RWPE2 (cell line): ENCODE results near the gene CNTNAP2.

ENCODE experiments used
- ATAC-seq: fragments of 200-7000 bp; cut with Tn5 transposase; 3 replicates; pipeline ENCODE4 v1.9.1; 2021; ENCODE audit warnings: low read depth
- DNase-seq: peaks from one replicate; pipeline ENCODE4 v3.0.0-alpha.2; 2020; ENCODE audit warnings: low spot score
- H3K27ac ChIP-seq: fragments of 450-650 bp; 2 replicates; pipeline ENCODE4 v1.5.1; 2017; ENCODE audit warnings: mild to moderate bottlenecking; ENCODE audit not compliant: poor library complexity, severe bottlenecking
- H3K27me3 ChIP-seq: fragments of 250-450 bp; sonication (Bioruptor Pico); 2 replicates; pipeline ENCODE4 v1.5.1; 2021; ENCODE audit warnings: mild to moderate bottlenecking, moderate library complexity; ENCODE audit not compliant: insufficient read depth, poor library complexity, severe bottlenecking
- H3K36me3 ChIP-seq: fragments of 250-450 bp; sonication (Bioruptor Pico); 2 replicates; pipeline ENCODE4 v1.5.1; 2020; ENCODE audit warnings: low read depth, mild to moderate bottlenecking, moderate library complexity
- H3K4me1 ChIP-seq: fragments of 250-450 bp; sonication (Bioruptor Pico); 2 replicates; pipeline ENCODE4 v1.5.1; 2021; ENCODE audit warnings: mild to moderate bottlenecking, moderate library complexity; ENCODE audit not compliant: insufficient read depth, poor library complexity, severe bottlenecking
- H3K4me3 ChIP-seq: fragments of 250-450 bp; sonication (Bioruptor Pico); 2 replicates; pipeline ENCODE4 v1.5.1; 2021; ENCODE audit warnings: mild to moderate bottlenecking, moderate library complexity; ENCODE audit not compliant: severe bottlenecking
- H3K9me3 ChIP-seq: fragments of 250-450 bp; sonication (Bioruptor Pico); 2 replicates; pipeline ENCODE4 v1.5.1; 2021; ENCODE audit warnings: mild to moderate bottlenecking, moderate library complexity; ENCODE audit not compliant: severe bottlenecking
- CTCF ChIP-seq: fragments of 450-650 bp; IDR thresholded peaks from one replicate; pipeline ENCODE4 v1.5.1; 2017; ENCODE audit warnings: mild to moderate bottlenecking, moderate library complexity; ENCODE audit not compliant: poor library complexity, severe bottlenecking

The CNTNAP2 gene

GRCh38 chr7:147014286-147014955 lies 897.8 kb downstream of the CNTNAP2 start:
- no peak for DNase-seq
- no peak for TF ChIP-seq CTCF
- H3K27ac ChIP-seq = no peak overlapping the region

GRCh38 chr7:147015999-147016398 lies 899.4 kb downstream of the CNTNAP2 start:
- ATAC-seq (no peak), DNase-seq (no peak)
- TF ChIP-seq CTCF = no peak
- no peak overlapping the region for H3K27ac ChIP-seq
- no peak overlapping the region for H3K4me3 ChIP-seq
- H3K9me3 ChIP-seq = no peaks in the 10 kb centered on the region
- H3K27me3 ChIP-seq = no peaks in the 10 kb centered on the region
- no peaks in the 10 kb centered on the region for H3K4me1 ChIP-seq
- no peaks in the 10 kb centered on the region for H3K36me3 ChIP-seq

More at GRCh38 chr7:147014286-147014955, 897.8 kb downstream of the CNTNAP2 start:
- Histone ChIP-seq H3K27me3 (no peaks in the 10 kb centered on the region), H3K36me3 (no peaks in the 10 kb centered on the region), H3K9me3 (no peaks in the 10 kb centered on the region), H3K4me3 (no peak overlapping the region), H3K4me1 (no peaks in the 10 kb centered on the region)
- no peak for ATAC-seq

- TF ChIP-seq CTCF = no peak
- H3K27me3 ChIP-seq = no peaks in the 10 kb centered on the region
- no peaks in the 10 kb centered on the region for H3K36me3 ChIP-seq
- no peak overlapping the region for H3K4me3 ChIP-seq
- no peak for ATAC-seq
- no peak for DNase-seq
- H3K27ac ChIP-seq = no peak overlapping the region
- H3K4me1 ChIP-seq = no peaks in the 10 kb centered on the region
- H3K9me3 ChIP-seq = no peaks in the 10 kb centered on the region
Observed at GRCh38 chr7:147022056-147022455, 905.5 kb downstream of the CNTNAP2 start.

- Histone ChIP-seq H3K27me3 (no peaks in the 10 kb centered on the region), H3K4me3 (no peak overlapping the region), H3K4me1 (no peaks in the 10 kb centered on the region), H3K27ac (no peak overlapping the region), H3K36me3 (no peaks in the 10 kb centered on the region), H3K9me3 (no peaks in the 10 kb centered on the region)
- TF ChIP-seq CTCF = no peak
- ATAC-seq (no peak), DNase-seq (no peak)
Observed at GRCh38 chr7:147023440-147023839, 906.8 kb downstream of the CNTNAP2 start.

GRCh38 chr7:147029953-147030352 lies 913.4 kb downstream of the CNTNAP2 start:
- DNase-seq = no peak
- TF ChIP-seq CTCF = no peak
- H3K27me3 ChIP-seq = no peaks in the 10 kb centered on the region
- no peak overlapping the region for H3K4me3 ChIP-seq
- no peaks in the 10 kb centered on the region for H3K4me1 ChIP-seq
- no peaks in the 10 kb centered on the region for H3K36me3 ChIP-seq
- no peak for ATAC-seq
- H3K9me3 ChIP-seq = no peaks in the 10 kb centered on the region
- no peak overlapping the region for H3K27ac ChIP-seq
